ENCODE data around the gene KAT2A. TPM values are rescaled to one million over a fixed set of nuclear protein-coding genes. Genes with fewer than 3 reads are reported as not detected.

KAT2A gene
- total RNA-seq, 1 experiment from 2014 or later: 44.8 TPM

DNA sequence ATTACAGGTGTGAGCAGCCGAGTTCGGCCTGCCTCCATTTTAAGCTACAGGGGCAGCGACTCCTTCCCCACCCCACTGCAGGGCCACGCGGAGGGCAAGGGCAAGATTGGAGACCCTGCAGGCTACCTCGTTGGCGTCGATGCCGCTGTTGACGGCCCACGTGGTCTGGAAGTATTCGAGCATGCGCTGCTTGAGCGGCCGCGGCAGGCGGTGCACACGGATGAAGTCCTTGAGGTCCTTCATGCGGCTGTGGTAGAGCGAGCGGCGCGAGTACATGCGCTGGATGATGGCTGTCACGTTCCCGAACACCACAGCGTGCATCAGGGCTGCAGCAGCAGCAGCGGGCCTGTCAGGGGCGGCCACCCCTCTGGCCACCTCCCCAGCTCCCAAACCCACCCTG lies 48.2 kb upstream of the KAT2A start (continued):
- TF ChIP-seq, protein P1, sequence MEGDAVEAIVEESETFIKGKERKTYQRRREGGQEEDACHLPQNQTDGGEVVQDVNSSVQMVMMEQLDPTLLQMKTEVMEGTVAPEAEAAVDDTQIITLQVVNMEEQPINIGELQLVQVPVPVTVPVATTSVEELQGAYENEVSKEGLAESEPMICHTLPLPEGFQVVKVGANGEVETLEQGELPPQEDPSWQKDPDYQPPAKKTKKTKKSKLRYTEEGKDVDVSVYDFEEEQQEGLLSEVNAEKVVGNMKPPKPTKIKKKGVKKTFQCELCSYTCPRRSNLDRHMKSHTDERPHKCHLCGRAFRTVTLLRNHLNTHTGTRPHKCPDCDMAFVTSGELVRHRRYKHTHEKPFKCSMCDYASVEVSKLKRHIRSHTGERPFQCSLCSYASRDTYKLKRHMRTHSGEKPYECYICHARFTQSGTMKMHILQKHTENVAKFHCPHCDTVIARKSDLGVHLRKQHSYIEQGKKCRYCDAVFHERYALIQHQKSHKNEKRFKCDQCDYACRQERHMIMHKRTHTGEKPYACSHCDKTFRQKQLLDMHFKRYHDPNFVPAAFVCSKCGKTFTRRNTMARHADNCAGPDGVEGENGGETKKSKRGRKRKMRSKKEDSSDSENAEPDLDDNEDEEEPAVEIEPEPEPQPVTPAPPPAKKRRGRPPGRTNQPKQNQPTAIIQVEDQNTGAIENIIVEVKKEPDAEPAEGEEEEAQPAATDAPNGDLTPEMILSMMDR (IDR thresholded peaks at IDR 0.05): no peak
- TF ChIP-seq ARID4B (CRISPR knock-in tag; IDR thresholded peaks at IDR 0.05; ENCODE audit: borderline replicate concordance): no peak
- no peak for TF ChIP-seq AR (CRISPR knock-in tag; IDR thresholded peaks at IDR 0.05)
- TF ChIP-seq MXD4 (CRISPR knock-in tag; IDR thresholded peaks at IDR 0.05; ENCODE audit: borderline replicate concordance): no peak
- no peak for TF ChIP-seq GRHL2 (CRISPR knock-in tag; IDR thresholded peaks at IDR 0.05; ENCODE audit: insufficient replicate concordance, severe bottlenecking)
- TF ChIP-seq, protein P2, sequence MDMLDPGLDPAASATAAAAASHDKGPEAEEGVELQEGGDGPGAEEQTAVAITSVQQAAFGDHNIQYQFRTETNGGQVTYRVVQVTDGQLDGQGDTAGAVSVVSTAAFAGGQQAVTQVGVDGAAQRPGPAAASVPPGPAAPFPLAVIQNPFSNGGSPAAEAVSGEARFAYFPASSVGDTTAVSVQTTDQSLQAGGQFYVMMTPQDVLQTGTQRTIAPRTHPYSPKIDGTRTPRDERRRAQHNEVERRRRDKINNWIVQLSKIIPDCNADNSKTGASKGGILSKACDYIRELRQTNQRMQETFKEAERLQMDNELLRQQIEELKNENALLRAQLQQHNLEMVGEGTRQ (CRISPR knock-in tag; IDR thresholded peaks at IDR 0.05): no peak
- TF ChIP-seq, protein P3, sequence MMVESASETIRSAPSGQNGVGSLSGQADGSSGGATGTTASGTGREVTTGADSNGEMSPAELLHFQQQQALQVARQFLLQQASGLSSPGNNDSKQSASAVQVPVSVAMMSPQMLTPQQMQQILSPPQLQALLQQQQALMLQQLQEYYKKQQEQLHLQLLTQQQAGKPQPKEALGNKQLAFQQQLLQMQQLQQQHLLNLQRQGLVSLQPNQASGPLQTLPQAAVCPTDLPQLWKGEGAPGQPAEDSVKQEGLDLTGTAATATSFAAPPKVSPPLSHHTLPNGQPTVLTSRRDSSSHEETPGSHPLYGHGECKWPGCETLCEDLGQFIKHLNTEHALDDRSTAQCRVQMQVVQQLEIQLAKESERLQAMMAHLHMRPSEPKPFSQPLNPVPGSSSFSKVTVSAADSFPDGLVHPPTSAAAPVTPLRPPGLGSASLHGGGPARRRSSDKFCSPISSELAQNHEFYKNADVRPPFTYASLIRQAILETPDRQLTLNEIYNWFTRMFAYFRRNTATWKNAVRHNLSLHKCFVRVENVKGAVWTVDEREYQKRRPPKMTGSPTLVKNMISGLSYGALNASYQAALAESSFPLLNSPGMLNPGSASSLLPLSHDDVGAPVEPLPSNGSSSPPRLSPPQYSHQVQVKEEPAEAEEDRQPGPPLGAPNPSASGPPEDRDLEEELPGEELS (CRISPR knock-in tag; IDR thresholded peaks at IDR 0.05): no peak
- TF ChIP-seq JAZF1 (CRISPR knock-in tag; IDR thresholded peaks at IDR 0.05): no peak
- TF ChIP-seq, protein P4, sequence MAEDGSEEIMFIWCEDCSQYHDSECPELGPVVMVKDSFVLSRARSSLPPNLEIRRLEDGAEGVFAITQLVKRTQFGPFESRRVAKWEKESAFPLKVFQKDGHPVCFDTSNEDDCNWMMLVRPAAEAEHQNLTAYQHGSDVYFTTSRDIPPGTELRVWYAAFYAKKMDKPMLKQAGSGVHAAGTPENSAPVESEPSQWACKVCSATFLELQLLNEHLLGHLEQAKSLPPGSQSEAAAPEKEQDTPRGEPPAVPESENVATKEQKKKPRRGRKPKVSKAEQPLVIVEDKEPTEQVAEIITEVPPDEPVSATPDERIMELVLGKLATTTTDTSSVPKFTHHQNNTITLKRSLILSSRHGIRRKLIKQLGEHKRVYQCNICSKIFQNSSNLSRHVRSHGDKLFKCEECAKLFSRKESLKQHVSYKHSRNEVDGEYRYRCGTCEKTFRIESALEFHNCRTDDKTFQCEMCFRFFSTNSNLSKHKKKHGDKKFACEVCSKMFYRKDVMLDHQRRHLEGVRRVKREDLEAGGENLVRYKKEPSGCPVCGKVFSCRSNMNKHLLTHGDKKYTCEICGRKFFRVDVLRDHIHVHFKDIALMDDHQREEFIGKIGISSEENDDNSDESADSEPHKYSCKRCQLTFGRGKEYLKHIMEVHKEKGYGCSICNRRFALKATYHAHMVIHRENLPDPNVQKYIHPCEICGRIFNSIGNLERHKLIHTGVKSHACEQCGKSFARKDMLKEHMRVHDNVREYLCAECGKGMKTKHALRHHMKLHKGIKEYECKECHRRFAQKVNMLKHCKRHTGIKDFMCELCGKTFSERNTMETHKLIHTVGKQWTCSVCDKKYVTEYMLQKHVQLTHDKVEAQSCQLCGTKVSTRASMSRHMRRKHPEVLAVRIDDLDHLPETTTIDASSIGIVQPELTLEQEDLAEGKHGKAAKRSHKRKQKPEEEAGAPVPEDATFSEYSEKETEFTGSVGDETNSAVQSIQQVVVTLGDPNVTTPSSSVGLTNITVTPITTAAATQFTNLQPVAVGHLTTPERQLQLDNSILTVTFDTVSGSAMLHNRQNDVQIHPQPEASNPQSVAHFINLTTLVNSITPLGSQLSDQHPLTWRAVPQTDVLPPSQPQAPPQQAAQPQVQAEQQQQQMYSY (CRISPR knock-in tag; IDR thresholded peaks at IDR 0.05): no peak
- TF ChIP-seq, protein P5, sequence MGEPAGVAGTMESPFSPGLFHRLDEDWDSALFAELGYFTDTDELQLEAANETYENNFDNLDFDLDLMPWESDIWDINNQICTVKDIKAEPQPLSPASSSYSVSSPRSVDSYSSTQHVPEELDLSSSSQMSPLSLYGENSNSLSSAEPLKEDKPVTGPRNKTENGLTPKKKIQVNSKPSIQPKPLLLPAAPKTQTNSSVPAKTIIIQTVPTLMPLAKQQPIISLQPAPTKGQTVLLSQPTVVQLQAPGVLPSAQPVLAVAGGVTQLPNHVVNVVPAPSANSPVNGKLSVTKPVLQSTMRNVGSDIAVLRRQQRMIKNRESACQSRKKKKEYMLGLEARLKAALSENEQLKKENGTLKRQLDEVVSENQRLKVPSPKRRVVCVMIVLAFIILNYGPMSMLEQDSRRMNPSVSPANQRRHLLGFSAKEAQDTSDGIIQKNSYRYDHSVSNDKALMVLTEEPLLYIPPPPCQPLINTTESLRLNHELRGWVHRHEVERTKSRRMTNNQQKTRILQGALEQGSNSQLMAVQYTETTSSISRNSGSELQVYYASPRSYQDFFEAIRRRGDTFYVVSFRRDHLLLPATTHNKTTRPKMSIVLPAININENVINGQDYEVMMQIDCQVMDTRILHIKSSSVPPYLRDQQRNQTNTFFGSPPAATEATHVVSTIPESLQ (CRISPR knock-in tag; IDR thresholded peaks at IDR 0.05): no peak
- no peak for TF ChIP-seq ZNF396 (CRISPR knock-in tag; IDR thresholded peaks at IDR 0.05; ENCODE audit: borderline replicate concordance)
- no peak for TF ChIP-seq ZNF121 (CRISPR knock-in tag; IDR thresholded peaks at IDR 0.05)
